ENCODE results near the gene AHCTF1. TPM values are rescaled to one million over a fixed set of nuclear protein-coding genes. Genes with fewer than 3 reads are reported as not detected.

The AHCTF1 gene
- total and polyA plus RNA-seq, 9 of the 15 experiments (the other 6 are each of a cell fraction or from before 2014, with no cell fraction given) = 9.4 to 102 (median 47.6) TPM

DNA sequence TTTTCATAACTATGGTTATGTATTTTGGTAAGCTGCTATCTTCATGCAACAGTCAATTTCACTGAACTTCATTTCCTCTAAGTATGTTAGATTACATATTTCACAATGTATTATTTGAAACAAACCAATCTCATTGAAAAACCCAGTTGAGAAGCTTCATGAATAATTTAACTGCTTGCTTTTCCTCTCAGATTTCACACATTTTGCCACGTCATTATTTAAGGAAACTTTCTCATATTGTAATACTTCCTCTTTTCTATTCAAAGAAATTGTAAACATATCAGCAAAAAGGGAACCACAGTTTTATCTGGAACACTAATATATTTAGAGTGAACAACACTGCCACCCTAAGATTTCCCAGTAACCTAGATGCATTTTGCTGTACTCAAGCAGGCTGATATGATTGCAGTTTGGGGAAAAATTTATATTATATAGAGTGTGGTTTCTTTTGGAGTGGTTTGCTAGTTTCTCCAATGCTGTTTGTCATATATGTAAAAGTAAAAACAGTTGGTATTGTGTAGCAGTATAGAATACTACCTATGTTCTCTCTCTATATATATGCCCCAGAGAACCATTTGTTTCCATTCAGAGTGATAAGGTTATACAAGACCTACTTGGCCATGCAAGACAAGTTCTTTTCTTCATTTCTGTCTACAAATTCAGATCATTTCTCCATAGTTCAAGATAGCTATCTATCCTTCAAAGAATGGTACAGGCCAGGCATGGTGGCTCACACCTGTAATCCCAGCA lies 28.4 kb upstream of the AHCTF1 start (continued):
- TF ChIP-seq, protein P1, sequence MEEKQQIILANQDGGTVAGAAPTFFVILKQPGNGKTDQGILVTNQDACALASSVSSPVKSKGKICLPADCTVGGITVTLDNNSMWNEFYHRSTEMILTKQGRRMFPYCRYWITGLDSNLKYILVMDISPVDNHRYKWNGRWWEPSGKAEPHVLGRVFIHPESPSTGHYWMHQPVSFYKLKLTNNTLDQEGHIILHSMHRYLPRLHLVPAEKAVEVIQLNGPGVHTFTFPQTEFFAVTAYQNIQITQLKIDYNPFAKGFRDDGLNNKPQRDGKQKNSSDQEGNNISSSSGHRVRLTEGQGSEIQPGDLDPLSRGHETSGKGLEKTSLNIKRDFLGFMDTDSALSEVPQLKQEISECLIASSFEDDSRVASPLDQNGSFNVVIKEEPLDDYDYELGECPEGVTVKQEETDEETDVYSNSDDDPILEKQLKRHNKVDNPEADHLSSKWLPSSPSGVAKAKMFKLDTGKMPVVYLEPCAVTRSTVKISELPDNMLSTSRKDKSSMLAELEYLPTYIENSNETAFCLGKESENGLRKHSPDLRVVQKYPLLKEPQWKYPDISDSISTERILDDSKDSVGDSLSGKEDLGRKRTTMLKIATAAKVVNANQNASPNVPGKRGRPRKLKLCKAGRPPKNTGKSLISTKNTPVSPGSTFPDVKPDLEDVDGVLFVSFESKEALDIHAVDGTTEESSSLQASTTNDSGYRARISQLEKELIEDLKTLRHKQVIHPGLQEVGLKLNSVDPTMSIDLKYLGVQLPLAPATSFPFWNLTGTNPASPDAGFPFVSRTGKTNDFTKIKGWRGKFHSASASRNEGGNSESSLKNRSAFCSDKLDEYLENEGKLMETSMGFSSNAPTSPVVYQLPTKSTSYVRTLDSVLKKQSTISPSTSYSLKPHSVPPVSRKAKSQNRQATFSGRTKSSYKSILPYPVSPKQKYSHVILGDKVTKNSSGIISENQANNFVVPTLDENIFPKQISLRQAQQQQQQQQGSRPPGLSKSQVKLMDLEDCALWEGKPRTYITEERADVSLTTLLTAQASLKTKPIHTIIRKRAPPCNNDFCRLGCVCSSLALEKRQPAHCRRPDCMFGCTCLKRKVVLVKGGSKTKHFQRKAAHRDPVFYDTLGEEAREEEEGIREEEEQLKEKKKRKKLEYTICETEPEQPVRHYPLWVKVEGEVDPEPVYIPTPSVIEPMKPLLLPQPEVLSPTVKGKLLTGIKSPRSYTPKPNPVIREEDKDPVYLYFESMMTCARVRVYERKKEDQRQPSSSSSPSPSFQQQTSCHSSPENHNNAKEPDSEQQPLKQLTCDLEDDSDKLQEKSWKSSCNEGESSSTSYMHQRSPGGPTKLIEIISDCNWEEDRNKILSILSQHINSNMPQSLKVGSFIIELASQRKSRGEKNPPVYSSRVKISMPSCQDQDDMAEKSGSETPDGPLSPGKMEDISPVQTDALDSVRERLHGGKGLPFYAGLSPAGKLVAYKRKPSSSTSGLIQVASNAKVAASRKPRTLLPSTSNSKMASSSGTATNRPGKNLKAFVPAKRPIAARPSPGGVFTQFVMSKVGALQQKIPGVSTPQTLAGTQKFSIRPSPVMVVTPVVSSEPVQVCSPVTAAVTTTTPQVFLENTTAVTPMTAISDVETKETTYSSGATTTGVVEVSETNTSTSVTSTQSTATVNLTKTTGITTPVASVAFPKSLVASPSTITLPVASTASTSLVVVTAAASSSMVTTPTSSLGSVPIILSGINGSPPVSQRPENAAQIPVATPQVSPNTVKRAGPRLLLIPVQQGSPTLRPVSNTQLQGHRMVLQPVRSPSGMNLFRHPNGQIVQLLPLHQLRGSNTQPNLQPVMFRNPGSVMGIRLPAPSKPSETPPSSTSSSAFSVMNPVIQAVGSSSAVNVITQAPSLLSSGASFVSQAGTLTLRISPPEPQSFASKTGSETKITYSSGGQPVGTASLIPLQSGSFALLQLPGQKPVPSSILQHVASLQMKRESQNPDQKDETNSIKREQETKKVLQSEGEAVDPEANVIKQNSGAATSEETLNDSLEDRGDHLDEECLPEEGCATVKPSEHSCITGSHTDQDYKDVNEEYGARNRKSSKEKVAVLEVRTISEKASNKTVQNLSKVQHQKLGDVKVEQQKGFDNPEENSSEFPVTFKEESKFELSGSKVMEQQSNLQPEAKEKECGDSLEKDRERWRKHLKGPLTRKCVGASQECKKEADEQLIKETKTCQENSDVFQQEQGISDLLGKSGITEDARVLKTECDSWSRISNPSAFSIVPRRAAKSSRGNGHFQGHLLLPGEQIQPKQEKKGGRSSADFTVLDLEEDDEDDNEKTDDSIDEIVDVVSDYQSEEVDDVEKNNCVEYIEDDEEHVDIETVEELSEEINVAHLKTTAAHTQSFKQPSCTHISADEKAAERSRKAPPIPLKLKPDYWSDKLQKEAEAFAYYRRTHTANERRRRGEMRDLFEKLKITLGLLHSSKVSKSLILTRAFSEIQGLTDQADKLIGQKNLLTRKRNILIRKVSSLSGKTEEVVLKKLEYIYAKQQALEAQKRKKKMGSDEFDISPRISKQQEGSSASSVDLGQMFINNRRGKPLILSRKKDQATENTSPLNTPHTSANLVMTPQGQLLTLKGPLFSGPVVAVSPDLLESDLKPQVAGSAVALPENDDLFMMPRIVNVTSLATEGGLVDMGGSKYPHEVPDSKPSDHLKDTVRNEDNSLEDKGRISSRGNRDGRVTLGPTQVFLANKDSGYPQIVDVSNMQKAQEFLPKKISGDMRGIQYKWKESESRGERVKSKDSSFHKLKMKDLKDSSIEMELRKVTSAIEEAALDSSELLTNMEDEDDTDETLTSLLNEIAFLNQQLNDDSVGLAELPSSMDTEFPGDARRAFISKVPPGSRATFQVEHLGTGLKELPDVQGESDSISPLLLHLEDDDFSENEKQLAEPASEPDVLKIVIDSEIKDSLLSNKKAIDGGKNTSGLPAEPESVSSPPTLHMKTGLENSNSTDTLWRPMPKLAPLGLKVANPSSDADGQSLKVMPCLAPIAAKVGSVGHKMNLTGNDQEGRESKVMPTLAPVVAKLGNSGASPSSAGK (IDR thresholded peaks at IDR 0.05) = no peak
- TF ChIP-seq, protein P2, sequence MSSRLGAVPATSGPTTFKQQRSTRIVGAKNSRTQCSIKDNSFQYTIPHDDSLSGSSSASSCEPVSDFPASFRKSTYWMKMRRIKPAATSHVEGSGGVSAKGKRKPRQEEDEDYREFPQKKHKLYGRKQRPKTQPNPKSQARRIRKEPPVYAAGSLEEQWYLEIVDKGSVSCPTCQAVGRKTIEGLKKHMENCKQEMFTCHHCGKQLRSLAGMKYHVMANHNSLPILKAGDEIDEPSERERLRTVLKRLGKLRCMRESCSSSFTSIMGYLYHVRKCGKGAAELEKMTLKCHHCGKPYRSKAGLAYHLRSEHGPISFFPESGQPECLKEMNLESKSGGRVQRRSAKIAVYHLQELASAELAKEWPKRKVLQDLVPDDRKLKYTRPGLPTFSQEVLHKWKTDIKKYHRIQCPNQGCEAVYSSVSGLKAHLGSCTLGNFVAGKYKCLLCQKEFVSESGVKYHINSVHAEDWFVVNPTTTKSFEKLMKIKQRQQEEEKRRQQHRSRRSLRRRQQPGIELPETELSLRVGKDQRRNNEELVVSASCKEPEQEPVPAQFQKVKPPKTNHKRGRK (tag; IDR thresholded peaks at IDR 0.05) = no peak
- TF ChIP-seq, protein P3, sequence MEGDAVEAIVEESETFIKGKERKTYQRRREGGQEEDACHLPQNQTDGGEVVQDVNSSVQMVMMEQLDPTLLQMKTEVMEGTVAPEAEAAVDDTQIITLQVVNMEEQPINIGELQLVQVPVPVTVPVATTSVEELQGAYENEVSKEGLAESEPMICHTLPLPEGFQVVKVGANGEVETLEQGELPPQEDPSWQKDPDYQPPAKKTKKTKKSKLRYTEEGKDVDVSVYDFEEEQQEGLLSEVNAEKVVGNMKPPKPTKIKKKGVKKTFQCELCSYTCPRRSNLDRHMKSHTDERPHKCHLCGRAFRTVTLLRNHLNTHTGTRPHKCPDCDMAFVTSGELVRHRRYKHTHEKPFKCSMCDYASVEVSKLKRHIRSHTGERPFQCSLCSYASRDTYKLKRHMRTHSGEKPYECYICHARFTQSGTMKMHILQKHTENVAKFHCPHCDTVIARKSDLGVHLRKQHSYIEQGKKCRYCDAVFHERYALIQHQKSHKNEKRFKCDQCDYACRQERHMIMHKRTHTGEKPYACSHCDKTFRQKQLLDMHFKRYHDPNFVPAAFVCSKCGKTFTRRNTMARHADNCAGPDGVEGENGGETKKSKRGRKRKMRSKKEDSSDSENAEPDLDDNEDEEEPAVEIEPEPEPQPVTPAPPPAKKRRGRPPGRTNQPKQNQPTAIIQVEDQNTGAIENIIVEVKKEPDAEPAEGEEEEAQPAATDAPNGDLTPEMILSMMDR (IDR thresholded peaks at IDR 0.05 in 2 of 3, conservative IDR thresholded peaks at IDR 0.05 in 1 of 3; ENCODE audit: insufficient read depth in 2 of 3, low read depth in 1 of 3, low read length in 3 of 3) = peak in 1 of 3 experiments; percentile 64; a peak in 2 of 6 replicates
- TF ChIP-seq, protein P4, sequence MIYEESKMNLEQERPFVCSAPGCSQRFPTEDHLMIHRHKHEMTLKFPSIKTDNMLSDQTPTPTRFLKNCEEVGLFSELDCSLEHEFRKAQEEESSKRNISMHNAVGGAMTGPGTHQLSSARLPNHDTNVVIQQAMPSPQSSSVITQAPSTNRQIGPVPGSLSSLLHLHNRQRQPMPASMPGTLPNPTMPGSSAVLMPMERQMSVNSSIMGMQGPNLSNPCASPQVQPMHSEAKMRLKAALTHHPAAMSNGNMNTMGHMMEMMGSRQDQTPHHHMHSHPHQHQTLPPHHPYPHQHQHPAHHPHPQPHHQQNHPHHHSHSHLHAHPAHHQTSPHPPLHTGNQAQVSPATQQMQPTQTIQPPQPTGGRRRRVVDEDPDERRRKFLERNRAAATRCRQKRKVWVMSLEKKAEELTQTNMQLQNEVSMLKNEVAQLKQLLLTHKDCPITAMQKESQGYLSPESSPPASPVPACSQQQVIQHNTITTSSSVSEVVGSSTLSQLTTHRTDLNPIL (CRISPR knock-in tag; IDR thresholded peaks at IDR 0.05) = no peak
- TF ChIP-seq TCF7 (IDR thresholded peaks at IDR 0.05; ENCODE audit: borderline replicate concordance) = no peak
- TF ChIP-seq, protein P5, sequence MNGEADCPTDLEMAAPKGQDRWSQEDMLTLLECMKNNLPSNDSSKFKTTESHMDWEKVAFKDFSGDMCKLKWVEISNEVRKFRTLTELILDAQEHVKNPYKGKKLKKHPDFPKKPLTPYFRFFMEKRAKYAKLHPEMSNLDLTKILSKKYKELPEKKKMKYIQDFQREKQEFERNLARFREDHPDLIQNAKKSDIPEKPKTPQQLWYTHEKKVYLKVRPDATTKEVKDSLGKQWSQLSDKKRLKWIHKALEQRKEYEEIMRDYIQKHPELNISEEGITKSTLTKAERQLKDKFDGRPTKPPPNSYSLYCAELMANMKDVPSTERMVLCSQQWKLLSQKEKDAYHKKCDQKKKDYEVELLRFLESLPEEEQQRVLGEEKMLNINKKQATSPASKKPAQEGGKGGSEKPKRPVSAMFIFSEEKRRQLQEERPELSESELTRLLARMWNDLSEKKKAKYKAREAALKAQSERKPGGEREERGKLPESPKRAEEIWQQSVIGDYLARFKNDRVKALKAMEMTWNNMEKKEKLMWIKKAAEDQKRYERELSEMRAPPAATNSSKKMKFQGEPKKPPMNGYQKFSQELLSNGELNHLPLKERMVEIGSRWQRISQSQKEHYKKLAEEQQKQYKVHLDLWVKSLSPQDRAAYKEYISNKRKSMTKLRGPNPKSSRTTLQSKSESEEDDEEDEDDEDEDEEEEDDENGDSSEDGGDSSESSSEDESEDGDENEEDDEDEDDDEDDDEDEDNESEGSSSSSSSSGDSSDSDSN (IDR thresholded peaks at IDR 0.05; ENCODE audit: borderline replicate concordance in 1 of 2, low read depth in 2 of 2, low read length in 2 of 2) = no peak

All from K562 (cell line).